COR-L47 (cell line): ENCODE results near the gene C5orf24.
A peak's percentile ranks its signal among the peaks of the same experiment; 100 is the strongest.
"Not testable (repeated sequence)": the region's sequence is repeated elsewhere in the genome, so short reads cannot be mapped to it uniquely, and the experiment has no call there.

Experiments used
- DNase-seq: peaks from one replicate; lab custom pipeline; 2025; lab: John Stamatoyannopoulos, UW

C5orf24 gene

GRCh38 chr5:134857401-134857800, 11.6 kb downstream of the C5orf24 start:
- DNase-seq = no peak

GRCh38 chr5:134864707-134865106, 18.9 kb downstream of the C5orf24 start:
- DNase-seq = no peak

GRCh38 chr5:134873494-134873893, 27.7 kb downstream of the C5orf24 start:
- no peak for DNase-seq

GRCh38 chr5:134873987-134874830, 28.4 kb downstream of the C5orf24 start, which contains the start of gene TXNDC15:
Gene TXNDC15, plus strand, starts transcription at chr5:134874371. Its CDS starts 57 bp downstream, at chr5:134874428.
- DNase-seq = peak; percentile 78

GRCh38 chr5:134874831-134875655, 29.3 kb downstream of the C5orf24 start:
- peak; percentile 13 for DNase-seq

GRCh38 chr5:134877159-134877558, 31.4 kb downstream of the C5orf24 start:
- no peak for DNase-seq

- DNase-seq = peak; percentile 22
Measured at GRCh38 chr5:134878403-134878802, 32.6 kb downstream of the C5orf24 start.

- peak; percentile 37 for DNase-seq
Measured at GRCh38 chr5:134879456-134879855, 33.7 kb downstream of the C5orf24 start.

GRCh38 chr5:134880937-134881336, 35.2 kb downstream of the C5orf24 start:
- not testable (repeated sequence) for DNase-seq

- not testable (repeated sequence) for DNase-seq
Measured at GRCh38 chr5:134881711-134882110, 35.9 kb downstream of the C5orf24 start.

GRCh38 chr5:134887593-134888159, 41.9 kb downstream of the C5orf24 start:
- DNase-seq = no peak

- DNase-seq = no peak
Measured at GRCh38 chr5:134889335-134889734, 43.6 kb downstream of the C5orf24 start.

- no peak for DNase-seq
Measured at GRCh38 chr5:134891473-134891872, 45.7 kb downstream of the C5orf24 start.

- DNase-seq = no peak
Measured at GRCh38 chr5:134892282-134892681, 46.5 kb downstream of the C5orf24 start.

- no peak for DNase-seq
Measured at GRCh38 chr5:134892926-134893325, 47.2 kb downstream of the C5orf24 start.

GRCh38 chr5:134893748-134894505, 48.2 kb downstream of the C5orf24 start:
- no peak for DNase-seq

- no peak for DNase-seq
Measured at GRCh38 chr5:134902071-134902801, 56.5 kb downstream of the C5orf24 start.

- DNase-seq = peak; percentile 86
Measured at GRCh38 chr5:134904610-134905245, 59.0 kb downstream of the C5orf24 start, which contains the start of gene PCBD2. Gene PCBD2, plus strand, starts transcription at chr5:134905131. Its CDS starts 9 bp downstream, at chr5:134905140.

- DNase-seq = peak; percentile 70
Measured at GRCh38 chr5:134905246-134905996, 59.7 kb downstream of the C5orf24 start.

- DNase-seq = no peak
Measured at GRCh38 chr5:134906811-134907210, 61.0 kb downstream of the C5orf24 start.
